ENCODE data around the gene PLAU. TPM values are rescaled to one million over a fixed set of nuclear protein-coding genes. Genes with fewer than 3 reads are reported as not detected.

The PLAU gene
- total and polyA plus RNA-seq, 7 donors = 2.5 to 15.7 (median 3.8) TPM

- Histone ChIP-seq H3K9me3 (no peaks in the 10 kb centered on the region), H3K27ac (no peak overlapping the region), H3K4me1 (peaks cover 0 to 16% (median 13%) of the 10 kb centered on the region in 4 donors), H3K27me3 (no peaks in the 10 kb centered on the region), H3K36me3 (no peaks in the 10 kb centered on the region), H3K4me3 (no peak overlapping the region)
- 95 to 98% methylated on average over 2 of the region's 2 CpGs for WGBS, 2 donors
- intact Hi-C loops (cut with DNase I) = loop anchor here (5.0 kb wide), 1 partner anchor 128 kb away; no protein-coding TSS in a partner anchor
- DNase-seq = no peak
- TF ChIP-seq POLR2A (IDR thresholded peaks at IDR 0.05) = no peak
- TF ChIP-seq, protein P1, sequence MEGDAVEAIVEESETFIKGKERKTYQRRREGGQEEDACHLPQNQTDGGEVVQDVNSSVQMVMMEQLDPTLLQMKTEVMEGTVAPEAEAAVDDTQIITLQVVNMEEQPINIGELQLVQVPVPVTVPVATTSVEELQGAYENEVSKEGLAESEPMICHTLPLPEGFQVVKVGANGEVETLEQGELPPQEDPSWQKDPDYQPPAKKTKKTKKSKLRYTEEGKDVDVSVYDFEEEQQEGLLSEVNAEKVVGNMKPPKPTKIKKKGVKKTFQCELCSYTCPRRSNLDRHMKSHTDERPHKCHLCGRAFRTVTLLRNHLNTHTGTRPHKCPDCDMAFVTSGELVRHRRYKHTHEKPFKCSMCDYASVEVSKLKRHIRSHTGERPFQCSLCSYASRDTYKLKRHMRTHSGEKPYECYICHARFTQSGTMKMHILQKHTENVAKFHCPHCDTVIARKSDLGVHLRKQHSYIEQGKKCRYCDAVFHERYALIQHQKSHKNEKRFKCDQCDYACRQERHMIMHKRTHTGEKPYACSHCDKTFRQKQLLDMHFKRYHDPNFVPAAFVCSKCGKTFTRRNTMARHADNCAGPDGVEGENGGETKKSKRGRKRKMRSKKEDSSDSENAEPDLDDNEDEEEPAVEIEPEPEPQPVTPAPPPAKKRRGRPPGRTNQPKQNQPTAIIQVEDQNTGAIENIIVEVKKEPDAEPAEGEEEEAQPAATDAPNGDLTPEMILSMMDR (IDR thresholded peaks at IDR 0.05) = no peak
- no peak for TF ChIP-seq EP300 (IDR thresholded peaks at IDR 0.05)
- no peak for TF ChIP-seq POLR2AphosphoS5 (IDR thresholded peaks at IDR 0.05)
Measured at GRCh38 chr10:73954737-73955136, 43.8 kb downstream of the PLAU start.

GRCh38 chr10:73955719-73956118, 44.8 kb downstream of the PLAU start:
- 94 to 98% methylated on average over 2 of the region's 2 CpGs for WGBS, 2 donors
- TF ChIP-seq POLR2AphosphoS5 (IDR thresholded peaks at IDR 0.05) = no peak
- TF ChIP-seq, protein P1 (IDR thresholded peaks at IDR 0.05) = no peak
- TF ChIP-seq EP300 (IDR thresholded peaks at IDR 0.05) = no peak
- no peak for TF ChIP-seq POLR2A (IDR thresholded peaks at IDR 0.05)
- Histone ChIP-seq H3K4me3 (no peak overlapping the region), H3K36me3 (no peaks in the 10 kb centered on the region), H3K4me1 (peaks cover 0 to 16% (median 13%) of the 10 kb centered on the region in 4 donors), H3K27me3 (no peaks in the 10 kb centered on the region), H3K27ac (peak overlapping the region in 3 of 4 donors; percentile 73 to 77 (median 74)), H3K9me3 (no peaks in the 10 kb centered on the region)
- DNase-seq = no peak
- intact Hi-C loops (cut with DNase I) = loop anchor here (5.0 kb wide), 1 partner anchor 127 kb away; no protein-coding TSS in a partner anchor

GRCh38 chr10:73956476-73957359, 45.8 kb downstream of the PLAU start:
- 33 to 45% methylated on average over 9 of the region's 9 CpGs for WGBS, 2 donors
- DNase-seq = no peak
- Histone ChIP-seq H3K27ac (peak overlapping the region; percentile 73 to 77 (median 74)), H3K9me3 (no peaks in the 10 kb centered on the region), H3K4me1 (peaks cover 0 to 16% (median 13%) of the 10 kb centered on the region in 4 donors), H3K4me3 (no peak overlapping the region), H3K27me3 (no peaks in the 10 kb centered on the region), H3K36me3 (no peaks in the 10 kb centered on the region)
- intact Hi-C loops (cut with DNase I) = loop anchor here (5.0 kb wide), 1 partner anchor 126 kb away; no protein-coding TSS in a partner anchor
- TF ChIP-seq POLR2A (IDR thresholded peaks at IDR 0.05) = no peak
- no peak for TF ChIP-seq POLR2AphosphoS5 (IDR thresholded peaks at IDR 0.05)
- TF ChIP-seq, protein P1 (IDR thresholded peaks at IDR 0.05) = no peak
- TF ChIP-seq EP300 (IDR thresholded peaks at IDR 0.05) = no peak

DNA sequence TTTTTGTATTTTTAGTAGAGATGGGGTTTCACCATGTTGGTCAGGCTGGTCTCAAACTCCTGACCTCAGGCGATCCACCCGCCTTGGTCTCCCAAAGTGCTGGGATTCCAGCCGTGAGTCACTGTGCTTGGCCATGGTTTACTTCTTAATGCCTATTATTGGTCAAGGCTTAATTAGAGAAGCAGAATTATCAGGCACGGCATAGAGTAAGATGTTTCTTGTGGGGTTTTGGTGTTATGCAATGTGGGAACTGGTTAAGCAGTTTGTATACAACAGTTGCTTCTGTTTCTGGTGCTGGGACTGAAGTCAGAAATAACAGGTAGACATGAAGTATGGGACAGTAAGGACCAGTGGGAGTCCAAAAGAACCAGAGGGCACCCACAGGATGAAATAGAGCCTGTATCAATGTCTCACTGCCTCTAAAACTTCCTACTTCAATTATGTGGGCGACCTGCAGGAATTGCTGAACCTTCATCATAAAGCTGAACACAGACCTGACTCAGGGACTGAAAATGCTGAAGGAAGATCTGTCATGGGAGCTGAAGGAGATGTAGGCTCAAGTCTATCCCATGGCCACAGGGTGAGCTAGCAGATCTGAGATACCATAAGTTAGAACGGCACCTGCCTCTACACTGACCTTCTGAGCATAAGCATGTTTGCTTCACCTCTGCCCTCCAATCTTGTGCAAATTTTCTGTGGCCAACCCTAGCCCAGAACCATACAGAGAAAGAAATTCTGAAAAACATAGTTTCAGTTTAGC, 48.7 kb downstream of the PLAU start:
- H3K27ac ChIP-seq = peak overlapping the region in 1 of 4 donors; percentile 7
- no peak overlapping the region for H3K4me3 ChIP-seq
- 74 to 75% methylated on average over 6 of the region's 6 CpGs for WGBS, 2 donors
- intact Hi-C loops (cut with DNase I) = loop anchor here (5.0 kb wide), 1 partner anchor 123 kb away; no protein-coding TSS in a partner anchor
- peaks cover 0 to 16% (median 13%) of the 10 kb centered on the region in 4 donors for H3K4me1 ChIP-seq
- DNase-seq = no peak
- no peaks in the 10 kb centered on the region for H3K9me3 ChIP-seq
- no peaks in the 10 kb centered on the region for H3K27me3 ChIP-seq
- TF ChIP-seq, protein P1 (IDR thresholded peaks at IDR 0.05) = no peak
- TF ChIP-seq EP300 (IDR thresholded peaks at IDR 0.05) (no peak), POLR2A (IDR thresholded peaks at IDR 0.05) (no peak), POLR2AphosphoS5 (IDR thresholded peaks at IDR 0.05) (no peak)
- H3K36me3 ChIP-seq = no peaks in the 10 kb centered on the region

All from sigmoid colon (tissue), 7 donors.